ENCODE data around the gene DEXI. TPM values are rescaled to one million over a fixed set of nuclear protein-coding genes. Genes with fewer than 3 reads are reported as not detected.
A peak's percentile ranks its signal among the peaks of the same experiment; 100 is the strongest.

Gene DEXI
- total and polyA plus RNA-seq, 12 donors: 52.6 to 303 (median 97.1) TPM

DNA sequence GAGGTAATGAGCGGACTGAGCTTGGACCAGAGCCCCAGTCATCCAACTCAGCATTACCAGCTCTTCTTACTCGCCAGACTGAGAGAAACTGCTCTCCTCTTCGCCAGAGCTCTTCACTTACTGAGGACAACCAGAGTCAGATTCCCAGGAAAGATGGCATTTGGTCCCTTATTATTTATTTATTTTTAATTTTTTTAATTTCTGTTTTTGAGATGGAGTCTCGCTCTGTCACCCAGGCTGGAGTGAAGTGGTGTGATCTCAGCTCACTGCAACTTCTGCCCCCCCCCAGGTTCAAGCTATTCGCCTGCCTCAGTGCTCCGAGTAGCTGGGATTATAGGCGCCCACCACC lies 23.3 kb downstream of the DEXI start:
- H3K4me3 ChIP-seq: no peak overlapping the region
- no peaks in the 10 kb centered on the region for H3K9me3 ChIP-seq (replicated peaks in 1 of 3)
- no peak for DNase-seq
- no peak for TF ChIP-seq POLR2A (IDR thresholded peaks at IDR 0.05)
- TF ChIP-seq, protein P1, sequence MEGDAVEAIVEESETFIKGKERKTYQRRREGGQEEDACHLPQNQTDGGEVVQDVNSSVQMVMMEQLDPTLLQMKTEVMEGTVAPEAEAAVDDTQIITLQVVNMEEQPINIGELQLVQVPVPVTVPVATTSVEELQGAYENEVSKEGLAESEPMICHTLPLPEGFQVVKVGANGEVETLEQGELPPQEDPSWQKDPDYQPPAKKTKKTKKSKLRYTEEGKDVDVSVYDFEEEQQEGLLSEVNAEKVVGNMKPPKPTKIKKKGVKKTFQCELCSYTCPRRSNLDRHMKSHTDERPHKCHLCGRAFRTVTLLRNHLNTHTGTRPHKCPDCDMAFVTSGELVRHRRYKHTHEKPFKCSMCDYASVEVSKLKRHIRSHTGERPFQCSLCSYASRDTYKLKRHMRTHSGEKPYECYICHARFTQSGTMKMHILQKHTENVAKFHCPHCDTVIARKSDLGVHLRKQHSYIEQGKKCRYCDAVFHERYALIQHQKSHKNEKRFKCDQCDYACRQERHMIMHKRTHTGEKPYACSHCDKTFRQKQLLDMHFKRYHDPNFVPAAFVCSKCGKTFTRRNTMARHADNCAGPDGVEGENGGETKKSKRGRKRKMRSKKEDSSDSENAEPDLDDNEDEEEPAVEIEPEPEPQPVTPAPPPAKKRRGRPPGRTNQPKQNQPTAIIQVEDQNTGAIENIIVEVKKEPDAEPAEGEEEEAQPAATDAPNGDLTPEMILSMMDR (IDR thresholded peaks at IDR 0.05): peak in 1 of 6 experiments; percentile 31
- no peaks in the 10 kb centered on the region for H3K36me3 ChIP-seq (replicated peaks in 1 of 2)
- WGBS, 4 donors: 54 to 60% (median 57%) methylated on average over 7 of the region's 7 CpGs
- intact Hi-C loops (cut with DNase I): loop anchor here (5.0 to 10.0 kb wide), 4 partner anchors 84 to 397 kb away; no protein-coding TSS in a partner anchor
- no peak overlapping the region for H3K27ac ChIP-seq
- H3K27me3 ChIP-seq: no peaks in the 10 kb centered on the region
- peaks cover 32 to 36% of the 10 kb centered on the region in 2 donors for H3K4me1 ChIP-seq (replicated peaks in 1 of 2)

DNA sequence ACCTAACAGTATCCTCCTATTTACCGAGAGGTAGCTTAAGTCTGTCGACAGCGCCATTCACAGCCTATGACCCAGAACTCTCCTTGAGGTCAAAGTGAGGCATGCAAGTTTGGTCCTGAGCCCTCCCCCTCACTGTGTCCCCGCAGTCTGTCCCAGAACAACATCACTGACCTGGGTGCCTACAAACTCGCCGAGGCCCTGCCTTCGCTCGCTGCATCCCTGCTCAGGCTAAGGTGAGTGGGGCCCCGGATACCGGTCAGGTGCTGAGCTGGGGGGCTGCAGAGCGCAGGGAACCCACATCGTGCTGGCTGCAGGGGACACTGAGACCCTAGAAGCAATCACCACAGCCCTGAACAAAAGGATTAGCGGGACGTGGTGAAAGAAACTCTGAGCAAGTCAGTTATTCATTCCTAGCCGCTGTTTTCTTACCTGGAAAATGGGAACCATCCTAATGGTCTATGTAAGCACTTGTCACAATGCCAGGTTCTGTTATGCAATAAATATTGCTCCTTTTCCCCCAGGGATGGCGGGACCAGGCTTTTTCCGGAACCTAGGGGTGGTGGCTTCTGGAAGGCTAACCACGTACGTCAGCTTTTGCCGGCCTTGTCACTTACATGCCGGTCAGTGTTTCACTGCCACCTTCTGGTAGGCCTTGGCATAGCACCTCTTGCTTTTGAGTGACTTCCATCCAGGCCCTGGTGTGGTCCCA lies 23.8 kb downstream of the DEXI start:
- H3K4me3 ChIP-seq: no peak overlapping the region
- peak; percentile 94 to 99 (median 98) for DNase-seq
- intact Hi-C loops (cut with DNase I): loop anchor here (5.0 to 10.0 kb wide), 4 partner anchors 84 to 396 kb away; no protein-coding TSS in a partner anchor
- H3K9me3 ChIP-seq (replicated peaks in 1 of 3): no peaks in the 10 kb centered on the region
- H3K4me1 ChIP-seq (replicated peaks in 1 of 2): peaks cover 27 to 35% of the 10 kb centered on the region in 2 donors
- H3K36me3 ChIP-seq (replicated peaks in 1 of 2): no peaks in the 10 kb centered on the region
- peak overlapping the region in 1 of 5 donors; percentile 64 for H3K27ac ChIP-seq
- no peaks in the 10 kb centered on the region for H3K27me3 ChIP-seq
- WGBS, 4 donors: 46 to 59% (median 52%) methylated on average over 14 to 21 of the region's 21 CpGs
- no peak for TF ChIP-seq POLR2A (IDR thresholded peaks at IDR 0.05)
- TF ChIP-seq, protein P1 (IDR thresholded peaks at IDR 0.05): peak; percentile 95 to 98 (median 96)

DNA sequence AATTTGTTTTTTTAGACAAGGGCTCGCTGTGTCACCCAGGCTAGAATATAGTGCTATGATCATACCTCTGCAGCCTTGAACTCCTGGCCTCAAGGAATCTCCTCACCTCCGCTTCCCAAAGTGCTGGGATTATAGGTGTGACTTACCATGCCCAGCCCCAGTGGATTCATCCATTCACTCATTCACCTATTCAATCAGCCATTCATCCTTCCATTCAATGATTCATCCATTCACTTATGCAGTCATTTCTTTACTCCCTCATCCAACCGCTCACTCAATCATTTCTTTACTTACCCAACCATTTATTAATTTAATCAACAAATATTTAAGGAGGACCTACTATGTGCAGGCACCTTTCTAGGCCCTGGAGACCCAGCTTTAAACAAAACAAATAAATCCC lies 25.7 kb downstream of the DEXI start:
- WGBS, 4 donors: 60 to 67% (median 65%) methylated on average over 3 of the region's 3 CpGs
- no peaks in the 10 kb centered on the region for H3K36me3 ChIP-seq (replicated peaks in 1 of 2)
- DNase-seq: no peak
- no peak overlapping the region for H3K4me3 ChIP-seq
- H3K4me1 ChIP-seq (replicated peaks in 1 of 2): peaks cover 8 to 19% of the 10 kb centered on the region in 2 donors
- no peak overlapping the region for H3K27ac ChIP-seq
- no peaks in the 10 kb centered on the region for H3K27me3 ChIP-seq
- H3K9me3 ChIP-seq (replicated peaks in 1 of 3): no peaks in the 10 kb centered on the region
- TF ChIP-seq, protein P1 (IDR thresholded peaks at IDR 0.05): no peak
- no peak for TF ChIP-seq POLR2A (IDR thresholded peaks at IDR 0.05)
- intact Hi-C loops (cut with DNase I): loop anchor here (5.0 to 10.0 kb wide), 4 partner anchors 82 to 394 kb away; no protein-coding TSS in a partner anchor

DNA sequence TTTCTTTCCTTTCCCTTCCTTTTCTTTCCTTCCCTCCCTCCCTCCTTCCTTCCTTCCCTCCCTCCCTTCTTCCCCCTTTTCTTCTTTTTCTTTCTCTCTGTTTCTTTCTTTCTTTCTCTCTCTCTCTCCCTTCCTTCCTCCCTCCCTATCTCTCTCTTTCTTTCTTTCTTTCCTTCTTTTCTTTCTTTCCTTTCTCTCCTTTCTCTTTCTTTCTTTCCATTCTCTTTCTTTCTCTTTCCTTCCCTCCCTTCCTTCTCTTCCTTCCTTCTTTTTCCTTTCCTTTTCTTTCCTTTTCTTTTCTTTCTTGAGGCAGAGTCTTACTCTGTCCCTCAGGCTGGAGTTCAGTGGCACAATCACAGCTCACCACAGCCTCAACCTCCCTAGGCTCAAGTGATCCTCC lies 31.0 kb downstream of the DEXI start:
- Histone ChIP-seq H3K27ac (no peak overlapping the region), H3K4me1 (replicated peaks in 1 of 2) (no peaks in the 10 kb centered on the region), H3K4me3 (no peak overlapping the region), H3K27me3 (no peaks in the 10 kb centered on the region), H3K9me3 (replicated peaks in 1 of 3) (no peaks in the 10 kb centered on the region), H3K36me3 (replicated peaks in 1 of 2) (no peaks in the 10 kb centered on the region)
- TF ChIP-seq, protein P1 (IDR thresholded peaks at IDR 0.05): no peak
- TF ChIP-seq POLR2A (IDR thresholded peaks at IDR 0.05): no peak
- DNase-seq: no peak
- intact Hi-C loops (cut with DNase I): loop anchor here in 1 of 2 donors (10.0 kb wide), 1 partner anchor 76 kb away; no protein-coding TSS in a partner anchor

All from adrenal gland (tissue), 12 donors.